ENCODE results near the gene ANKH.

DNA sequence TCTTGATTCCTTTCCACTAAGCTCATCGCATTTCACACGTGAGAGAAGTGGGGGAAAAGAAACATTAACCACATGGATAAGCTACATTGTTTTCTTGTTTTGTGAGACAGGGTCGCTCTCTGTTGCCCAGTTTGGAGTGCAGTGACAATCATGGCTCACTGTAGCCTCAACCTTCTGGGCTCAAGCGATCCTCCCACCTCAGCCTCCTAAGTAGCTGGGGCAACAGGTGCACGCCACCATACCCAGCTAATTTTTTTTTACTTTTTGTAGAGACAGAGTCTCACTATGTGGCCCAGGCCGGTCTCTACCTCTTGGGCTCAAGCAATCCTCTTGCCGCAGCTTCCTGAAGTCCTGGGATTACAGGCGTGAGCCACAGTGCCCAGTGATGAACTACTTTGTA lies 204.3 kb downstream of the ANKH start:
- TF ChIP-seq CTCF (IDR thresholded peaks at IDR 0.05) (no peak), POLR2A (IDR thresholded peaks at IDR 0.05) (no peak)
